ELF-1 (cell line): ENCODE results near the gene SAG.

Experiments used
- DNase-seq: peaks from one replicate; pipeline ENCODE4 v3.0.0-alpha.2; 2016; ENCODE audit warnings: low read depth, low spot score

Gene SAG

DNA sequence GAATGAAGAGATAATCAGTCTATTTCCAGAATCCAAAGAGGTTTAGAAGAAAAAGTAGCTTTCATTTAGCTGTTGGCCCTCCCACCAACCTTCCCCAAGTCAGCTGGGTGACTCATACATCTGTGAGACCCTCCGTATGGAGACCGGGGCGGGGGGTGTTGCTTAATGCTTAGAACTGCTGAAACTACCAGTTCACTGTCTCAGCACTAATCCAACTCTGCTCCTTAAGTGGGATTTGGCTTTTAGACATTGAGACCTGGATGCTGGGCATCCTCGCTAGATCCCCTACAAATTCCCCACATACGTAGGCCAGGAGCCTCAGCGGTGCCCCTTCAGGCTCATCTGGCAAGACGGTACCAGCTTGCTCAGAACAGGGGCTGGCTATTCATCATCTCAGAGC lies at the start of gene SAG:
SAG (plus strand) TSS at position 252 of the 400 bp plus-strand sequence. CDS start 1,374 bp downstream, outside the sequence.
- no peak for DNase-seq

DNA sequence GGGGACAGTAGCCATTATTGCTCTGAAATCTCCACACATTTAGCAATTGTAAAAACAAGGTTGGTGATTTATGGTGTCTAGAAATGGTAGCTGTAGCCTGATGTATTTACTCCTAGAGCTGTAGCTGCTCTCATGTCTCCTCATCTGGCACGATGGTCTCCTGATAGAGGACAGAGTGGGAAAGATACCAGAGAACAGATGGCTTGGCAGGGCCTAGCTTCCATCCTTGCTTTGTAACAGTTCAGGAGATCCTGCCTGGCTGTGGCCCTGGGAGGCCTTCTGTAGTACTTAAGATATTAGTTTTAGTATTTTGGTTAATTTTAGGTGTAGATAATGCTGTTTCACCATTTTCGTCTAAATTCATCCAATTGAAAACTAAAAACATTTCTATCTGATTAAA lies 49.4 kb upstream of the SAG start:
- no peak for DNase-seq

GRCh38 chr2:233259730-233260129 lies 47.9 kb upstream of the SAG start:
- no peak for DNase-seq

GRCh38 chr2:233260661-233261060 lies 47.0 kb upstream of the SAG start:
- no peak for DNase-seq

GRCh38 chr2:233261819-233262555 lies 45.6 kb upstream of the SAG start:
- DNase-seq = no peak

DNA sequence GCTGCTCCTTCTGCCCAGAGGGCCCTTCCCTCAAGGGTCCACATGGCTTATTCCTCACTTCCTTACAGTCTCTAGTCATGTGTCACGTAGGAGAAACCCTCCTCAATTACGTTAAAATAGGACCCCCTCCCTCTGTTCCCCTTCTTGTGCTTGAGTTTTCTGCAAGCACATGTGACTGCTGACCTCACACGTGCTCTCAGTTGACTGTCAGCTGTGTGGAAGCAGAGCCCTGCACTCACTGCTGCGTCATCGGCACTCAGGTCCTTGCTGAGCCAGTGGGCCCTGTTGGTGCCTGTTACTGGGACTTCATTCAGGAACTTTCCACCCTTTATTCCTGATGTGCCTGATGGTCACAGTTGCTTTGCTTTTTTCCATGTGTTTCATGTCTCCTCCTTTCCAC lies 45.1 kb upstream of the SAG start:
- no peak for DNase-seq

DNA sequence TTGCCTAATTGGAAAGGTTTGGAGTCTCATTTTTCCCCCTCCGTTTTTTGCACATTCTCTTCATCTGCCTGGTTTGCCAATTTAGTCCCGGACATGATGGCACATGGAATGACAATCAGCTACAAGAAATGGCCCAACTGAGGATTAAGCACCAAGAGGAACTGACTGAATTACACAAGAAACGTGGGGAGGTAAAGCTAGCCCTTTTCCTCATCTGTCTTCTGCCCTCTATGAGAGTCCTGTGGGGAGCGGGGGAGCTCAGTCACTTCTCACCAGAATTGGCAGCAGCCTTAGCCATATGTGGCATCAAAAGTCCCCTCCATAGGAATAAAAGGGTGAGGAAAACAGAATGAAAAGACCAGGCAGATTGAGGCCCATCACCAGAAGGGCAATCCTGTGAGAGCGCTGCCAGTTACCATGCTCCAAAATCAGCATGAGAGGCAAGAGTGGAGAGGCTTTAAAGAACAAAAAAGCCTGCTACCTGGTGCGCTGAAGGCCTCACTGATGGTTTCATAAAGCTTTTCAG lies 44.5 kb upstream of the SAG start:
- no peak for DNase-seq

DNA sequence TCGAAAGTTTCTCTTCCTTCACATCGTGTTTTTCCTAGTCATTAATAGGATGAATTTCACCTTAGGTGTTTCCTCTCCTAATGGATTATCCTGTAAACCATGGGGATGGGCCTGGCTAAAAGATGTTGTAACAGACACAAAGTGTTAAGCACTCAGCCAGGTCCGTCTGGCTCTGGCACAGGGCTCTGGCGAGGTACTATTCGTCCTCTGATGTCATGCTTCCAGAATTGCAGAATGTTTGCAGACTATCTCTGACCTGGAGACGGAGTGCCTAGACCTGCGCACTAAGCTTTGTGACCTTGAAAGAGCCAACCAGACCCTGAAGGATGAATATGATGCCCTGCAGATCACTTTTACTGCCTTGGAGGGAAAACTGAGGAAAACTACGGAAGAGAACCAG lies 42.9 kb upstream of the SAG start:
- no peak for DNase-seq

DNA sequence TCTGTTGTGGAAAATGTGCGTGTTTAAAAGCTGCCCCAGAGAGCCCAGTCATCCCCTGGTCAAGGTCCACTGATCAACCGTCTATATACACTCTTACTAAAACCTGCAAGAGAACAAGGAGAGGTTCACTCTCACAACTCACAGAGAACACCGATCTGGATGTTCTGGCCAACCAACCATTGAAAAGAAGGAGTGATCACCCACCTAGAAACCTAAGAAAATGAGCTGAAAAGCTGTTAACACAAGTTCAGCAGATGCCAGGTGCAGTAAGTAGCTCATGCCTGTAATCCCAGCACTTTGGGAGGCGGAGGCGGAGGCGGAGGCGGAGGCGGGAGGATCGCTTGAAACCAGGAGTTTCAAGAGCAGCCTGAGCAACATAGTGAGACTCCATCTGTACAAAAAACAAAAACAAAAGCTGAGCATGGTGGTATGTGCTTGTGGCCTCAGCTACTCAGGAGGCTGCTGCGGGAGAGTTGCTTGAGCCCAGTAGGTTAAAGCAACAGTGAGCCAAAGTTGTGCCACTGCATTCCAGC lies 41.7 kb upstream of the SAG start:
- peak; percentile 20 for DNase-seq

GRCh38 chr2:233266481-233266880 lies 41.1 kb upstream of the SAG start:
- DNase-seq = no peak

DNA sequence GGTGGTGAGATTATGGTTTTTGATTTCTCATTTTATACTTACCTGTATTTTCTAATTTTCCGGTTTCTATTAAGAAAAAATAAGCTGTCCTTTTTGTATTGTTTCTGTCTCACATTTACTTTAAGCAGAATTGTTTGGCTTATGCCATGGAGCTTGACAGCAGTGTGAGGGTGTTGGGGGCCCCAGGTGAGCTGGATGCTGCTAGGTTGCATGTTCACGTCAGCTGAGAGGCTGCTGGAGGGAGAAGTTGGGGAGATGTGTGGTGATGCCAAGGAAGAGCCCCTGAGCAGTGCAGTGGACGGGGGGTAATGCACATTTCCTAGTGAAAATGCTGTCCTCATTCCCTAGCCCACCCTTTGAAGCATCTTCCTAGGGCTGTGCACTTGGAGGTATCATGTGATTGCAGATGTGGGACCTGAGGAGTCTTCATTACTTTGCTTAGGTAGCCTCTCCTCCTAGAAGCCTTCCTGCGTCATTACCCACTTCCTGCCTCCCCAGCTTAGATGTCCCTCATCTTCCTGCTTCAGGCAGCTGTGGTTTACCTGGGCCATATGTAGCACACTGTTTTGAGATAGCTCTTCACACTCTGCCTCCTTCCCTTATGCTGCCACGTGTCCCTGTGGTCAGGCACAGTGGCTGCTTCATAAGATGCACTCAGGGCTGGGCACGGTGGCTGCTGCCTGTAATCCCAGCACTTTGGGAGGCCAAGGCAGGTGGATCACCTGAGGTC lies 39.9 kb upstream of the SAG start:
- no peak for DNase-seq

DNA sequence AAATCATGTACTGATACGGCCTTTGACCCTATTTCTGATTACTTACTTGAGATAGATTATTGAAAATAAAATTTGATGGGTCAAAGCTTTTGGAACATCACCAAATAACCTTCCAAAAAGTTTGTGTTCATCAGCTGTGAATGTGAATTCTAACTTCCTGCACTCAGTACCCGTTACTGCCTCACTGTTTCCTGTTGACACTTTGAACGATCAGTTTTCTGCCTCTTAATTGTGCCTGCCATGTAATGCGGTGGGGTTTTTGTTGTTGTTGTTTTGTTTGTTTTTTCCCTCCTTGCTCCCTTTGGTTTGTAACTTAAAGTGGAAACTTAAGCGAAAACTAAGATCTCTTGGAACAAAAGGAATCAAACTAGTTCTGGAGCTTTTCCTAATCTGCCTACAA lies 37.2 kb upstream of the SAG start:
- DNase-seq = no peak

DNA sequence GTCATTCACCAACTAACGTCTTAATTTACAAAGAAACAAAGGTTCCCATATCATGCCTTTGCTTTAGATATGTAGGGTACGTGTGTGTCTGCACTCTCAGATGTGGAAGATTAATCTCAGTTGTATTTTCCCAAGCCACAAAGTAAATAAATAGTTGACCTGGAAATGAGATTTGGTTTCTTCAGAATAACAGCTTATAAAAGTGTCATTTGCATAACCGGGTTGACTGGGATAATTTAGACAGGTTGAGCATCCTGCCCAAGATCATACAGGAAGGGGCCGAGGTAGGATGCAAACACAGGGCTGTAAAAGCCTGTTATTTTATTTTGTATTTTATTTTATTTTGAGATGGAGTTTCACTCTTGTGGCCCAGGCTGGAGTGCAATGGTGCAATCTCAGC lies 36.7 kb upstream of the SAG start:
- no peak for DNase-seq

GRCh38 chr2:233271693-233272092 lies 35.9 kb upstream of the SAG start:
- DNase-seq = no peak

DNA sequence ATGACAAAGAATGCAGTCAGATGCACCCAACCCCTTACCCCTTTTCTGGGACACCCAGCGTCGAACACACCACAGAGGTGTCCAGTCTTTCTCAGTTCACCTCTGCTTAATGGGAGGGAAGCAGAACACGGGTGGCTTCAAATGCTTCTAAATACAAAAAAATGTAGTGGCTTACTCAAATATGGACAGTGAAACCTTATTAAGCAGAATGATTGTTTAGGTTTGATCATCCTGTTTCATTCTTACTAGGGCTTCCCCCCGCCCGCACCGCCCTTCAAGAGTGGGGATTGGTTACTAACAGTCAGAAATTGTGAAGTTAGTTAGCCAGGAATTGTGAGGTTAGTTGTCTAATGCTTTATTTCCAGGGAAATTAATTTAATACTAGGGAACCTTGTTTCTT lies 34.5 kb upstream of the SAG start:
- no peak for DNase-seq

DNA sequence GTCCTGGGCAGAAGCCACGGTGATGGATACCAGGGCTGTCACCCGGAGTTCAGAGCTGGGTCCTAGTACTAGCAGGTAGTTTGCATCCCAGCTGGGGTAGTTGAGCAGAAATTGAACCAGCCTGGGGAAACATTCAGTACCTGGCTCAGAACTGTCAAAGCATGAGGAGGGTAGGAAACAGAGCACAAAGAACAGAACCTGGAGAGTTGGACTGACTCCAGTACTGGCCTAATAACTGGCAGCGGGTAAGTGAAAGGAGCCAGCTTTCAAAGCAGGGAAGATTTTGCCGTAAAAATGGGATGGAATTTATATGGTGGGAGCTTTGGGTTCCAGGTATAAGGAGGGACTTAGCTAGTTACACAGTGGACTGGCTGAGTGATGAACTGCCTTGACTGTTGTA lies 32.4 kb upstream of the SAG start:
- DNase-seq = no peak

GRCh38 chr2:233278921-233279320 lies 28.7 kb upstream of the SAG start:
- DNase-seq = no peak

DNA sequence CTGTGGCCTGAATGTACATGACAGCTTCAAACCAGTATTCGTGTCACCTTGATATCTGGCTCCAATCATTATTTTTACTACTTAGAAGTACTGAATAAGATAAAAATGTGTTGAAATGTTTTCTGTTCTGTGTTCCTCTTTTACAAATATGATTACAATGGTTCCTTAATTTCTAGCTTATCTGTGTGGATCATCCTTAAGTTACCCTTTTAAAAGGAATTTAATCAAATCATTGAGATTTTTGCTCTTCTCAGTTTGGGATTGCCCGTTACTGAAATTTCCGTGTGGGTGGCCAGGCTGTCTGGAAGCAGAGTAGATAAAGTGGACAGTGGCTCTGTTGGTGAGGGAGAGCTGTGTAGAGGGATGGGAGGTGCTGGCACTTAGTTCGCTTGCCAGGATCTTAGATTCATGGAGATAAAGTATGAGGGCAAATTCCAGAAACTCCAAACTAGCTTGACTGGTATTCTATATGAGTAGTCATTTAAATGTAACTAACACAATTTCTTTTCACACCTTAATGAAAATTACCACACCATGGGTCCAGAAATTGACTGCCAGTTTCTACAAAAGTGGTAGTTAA lies 27.4 kb upstream of the SAG start:
- no peak for DNase-seq

- DNase-seq = no peak
These were observed 26.1 kb upstream of the SAG start for GRCh38 chr2:233281553-233281952.

GRCh38 chr2:233281992-233282603 lies 25.5 kb upstream of the SAG start:
- no peak for DNase-seq

DNA sequence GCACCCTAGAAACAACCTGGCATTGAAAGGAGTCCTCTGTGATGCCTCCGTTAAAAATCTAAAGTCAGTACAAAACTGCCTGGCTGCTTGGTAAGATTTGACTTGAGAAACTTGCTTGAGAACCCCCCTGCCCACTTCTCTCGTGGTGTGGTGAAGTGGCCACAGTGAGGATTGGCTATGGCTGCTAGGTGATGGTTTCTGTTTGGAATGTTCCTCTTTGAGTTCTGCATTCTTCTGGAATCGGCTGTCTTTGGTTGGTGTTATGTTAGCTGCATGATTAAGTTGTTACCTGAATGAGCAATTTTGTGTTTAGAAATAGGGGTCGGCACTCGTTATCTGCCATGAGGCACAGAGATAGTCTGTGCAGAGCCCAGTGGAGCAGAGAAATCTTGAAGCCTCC lies 21.7 kb upstream of the SAG start:
- no peak for DNase-seq

- DNase-seq = no peak
These were observed 19.7 kb upstream of the SAG start for GRCh38 chr2:233287871-233288270.
